ENCODE data around the gene PARD3.

PARD3 gene

DNA sequence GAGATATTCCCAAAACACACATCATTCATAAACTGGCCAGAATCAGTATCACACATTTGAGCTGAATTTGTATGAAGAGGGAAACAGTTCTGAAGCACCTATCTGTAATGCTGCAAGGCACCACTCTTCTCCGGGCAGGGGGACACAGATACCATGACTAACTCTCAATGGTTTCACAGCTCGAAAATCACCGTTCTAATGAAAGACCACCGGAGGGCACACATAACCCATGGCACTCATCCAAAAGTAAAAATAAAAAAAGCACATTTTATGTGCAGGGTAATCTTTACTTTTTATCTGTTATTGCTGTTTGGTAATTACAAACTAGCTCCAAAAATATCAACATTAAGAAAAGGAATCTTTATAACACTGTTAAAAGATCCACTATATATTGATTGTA, 137.5 kb downstream of the PARD3 start:
- H3K36me3 Mint-ChIP-seq (ENCODE audit: low read depth) = no peaks in the 10 kb centered on the region
- H3K4me3 Mint-ChIP-seq = no peak overlapping the region
- H3K9me3 Mint-ChIP-seq = no peaks in the 10 kb centered on the region
- no peak overlapping the region for H3K27ac Mint-ChIP-seq
- H3K27me3 Mint-ChIP-seq = peaks cover 6% of the 10 kb centered on the region
- no peaks in the 10 kb centered on the region for H3K4me1 Mint-ChIP-seq (ENCODE audit: low read depth)

DNA sequence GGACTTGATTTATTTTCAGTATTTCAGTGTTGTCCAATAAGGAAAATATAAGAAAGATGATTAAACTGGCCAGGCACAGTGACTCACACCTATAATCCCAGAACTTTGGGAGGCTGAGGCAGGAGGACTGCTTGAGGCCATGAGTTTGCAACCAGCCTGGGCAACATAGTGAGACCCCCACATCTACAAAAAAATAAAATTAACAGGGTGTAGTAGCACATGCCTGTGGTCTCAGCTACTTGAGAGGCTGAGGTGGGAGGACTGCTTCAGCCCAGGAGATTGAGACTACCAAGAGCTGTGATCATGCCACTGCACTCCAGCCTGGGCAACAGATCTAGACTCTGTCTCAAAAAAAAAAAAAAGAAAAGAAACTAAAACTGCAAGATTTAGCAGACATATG, 138.0 kb downstream of the PARD3 start:
- no peak overlapping the region for H3K27ac Mint-ChIP-seq
- peaks cover 6% of the 10 kb centered on the region for H3K27me3 Mint-ChIP-seq
- H3K4me3 Mint-ChIP-seq = no peak overlapping the region
- H3K36me3 Mint-ChIP-seq (ENCODE audit: low read depth) = no peaks in the 10 kb centered on the region
- no peaks in the 10 kb centered on the region for H3K9me3 Mint-ChIP-seq
- H3K4me1 Mint-ChIP-seq (ENCODE audit: low read depth) = no peaks in the 10 kb centered on the region

DNA sequence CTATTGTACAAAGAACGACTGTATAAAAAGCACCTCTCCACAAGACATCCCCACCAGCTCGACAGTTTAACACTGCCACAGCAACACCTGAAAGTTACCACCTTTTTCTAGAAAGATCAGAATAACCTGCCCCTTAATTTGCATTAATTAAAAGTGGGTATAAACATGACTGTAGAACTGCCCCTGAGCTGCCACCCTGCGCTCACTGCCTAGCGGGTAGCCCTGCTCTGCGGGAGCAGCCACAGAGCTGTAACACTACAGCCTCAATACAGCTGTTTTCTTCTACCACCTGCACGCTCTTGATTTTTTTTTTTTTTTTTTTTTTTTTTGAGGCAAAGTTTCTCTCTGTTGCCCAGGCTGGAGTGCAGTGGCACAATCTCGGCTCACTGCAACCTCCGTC, 140.9 kb downstream of the PARD3 start:
- Mint-ChIP-seq H3K36me3 (ENCODE audit: low read depth) (no peaks in the 10 kb centered on the region), H3K27me3 (peaks cover 6% of the 10 kb centered on the region), H3K4me1 (ENCODE audit: low read depth) (no peaks in the 10 kb centered on the region), H3K4me3 (no peak overlapping the region), H3K9me3 (no peaks in the 10 kb centered on the region), H3K27ac (no peak overlapping the region)

DNA sequence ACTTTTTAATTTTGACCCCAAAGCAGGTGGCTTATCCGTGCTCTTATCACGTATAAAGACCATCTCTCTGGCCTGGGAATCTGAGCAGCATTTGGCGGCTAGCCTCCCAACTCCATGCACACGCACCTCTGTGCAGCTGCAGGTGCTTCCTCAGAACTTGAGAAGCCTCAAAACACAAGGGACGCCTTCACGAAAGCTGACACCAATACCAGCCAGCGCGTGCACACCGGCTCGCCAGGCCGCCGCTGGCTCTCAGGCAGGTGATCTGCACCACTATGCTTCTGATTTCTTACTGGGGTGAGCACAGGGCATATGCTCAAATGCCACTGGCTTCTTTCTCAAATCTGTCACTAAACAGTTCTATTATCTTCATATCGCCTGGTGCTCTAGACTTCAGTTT, 145.0 kb downstream of the PARD3 start:
- peaks cover 3% of the 10 kb centered on the region for H3K27me3 Mint-ChIP-seq
- H3K4me3 Mint-ChIP-seq = no peak overlapping the region
- H3K9me3 Mint-ChIP-seq = no peaks in the 10 kb centered on the region
- H3K27ac Mint-ChIP-seq = no peak overlapping the region
- no peaks in the 10 kb centered on the region for H3K36me3 Mint-ChIP-seq (ENCODE audit: low read depth)
- H3K4me1 Mint-ChIP-seq (ENCODE audit: low read depth) = no peaks in the 10 kb centered on the region

DNA sequence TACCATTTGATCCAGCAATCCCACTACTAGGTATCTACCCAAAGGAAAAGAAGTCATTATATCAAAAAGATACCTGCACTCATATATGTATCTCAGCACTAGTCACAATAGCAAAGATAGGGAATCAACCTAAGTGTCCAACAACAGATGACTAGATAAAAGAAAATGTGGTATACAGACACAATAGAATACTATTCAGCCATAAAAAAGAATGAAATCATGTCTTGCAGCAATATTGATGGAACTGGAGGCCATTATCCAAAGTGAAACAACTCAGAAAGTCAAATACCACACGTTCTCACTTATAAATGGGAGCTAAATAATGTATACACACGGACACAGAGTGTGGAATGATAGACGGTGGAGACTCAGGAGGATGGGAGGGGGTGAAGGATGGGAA, 146.0 kb downstream of the PARD3 start:
- Mint-ChIP-seq H3K36me3 (ENCODE audit: low read depth) (no peaks in the 10 kb centered on the region), H3K4me3 (no peak overlapping the region), H3K4me1 (ENCODE audit: low read depth) (no peaks in the 10 kb centered on the region), H3K27ac (no peak overlapping the region), H3K27me3 (peaks cover under 1% of the 10 kb centered on the region), H3K9me3 (no peaks in the 10 kb centered on the region)

DNA sequence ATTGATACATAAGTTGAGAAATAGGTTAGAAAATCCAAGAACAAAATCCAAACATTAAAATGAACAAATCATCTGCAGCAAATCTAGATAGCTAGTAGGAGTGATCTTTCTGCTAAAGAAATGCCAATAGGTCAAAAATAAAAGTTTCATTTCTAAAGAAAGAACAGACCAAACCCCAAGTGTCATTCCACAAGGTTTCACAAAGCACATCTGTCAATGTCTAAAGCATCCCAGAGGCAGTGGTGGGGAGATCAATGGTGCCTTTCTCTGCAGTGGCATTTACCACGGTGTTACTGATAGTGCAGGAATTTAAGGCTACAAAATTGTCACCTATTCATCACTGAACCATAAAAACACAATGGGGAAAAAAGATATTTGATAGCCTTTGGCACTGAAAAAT, 147.9 kb downstream of the PARD3 start:
- H3K27ac Mint-ChIP-seq = no peak overlapping the region
- H3K36me3 Mint-ChIP-seq (ENCODE audit: low read depth) = no peaks in the 10 kb centered on the region
- no peaks in the 10 kb centered on the region for H3K4me1 Mint-ChIP-seq (ENCODE audit: low read depth)
- no peak overlapping the region for H3K4me3 Mint-ChIP-seq
- no peaks in the 10 kb centered on the region for H3K27me3 Mint-ChIP-seq
- no peaks in the 10 kb centered on the region for H3K9me3 Mint-ChIP-seq

DNA sequence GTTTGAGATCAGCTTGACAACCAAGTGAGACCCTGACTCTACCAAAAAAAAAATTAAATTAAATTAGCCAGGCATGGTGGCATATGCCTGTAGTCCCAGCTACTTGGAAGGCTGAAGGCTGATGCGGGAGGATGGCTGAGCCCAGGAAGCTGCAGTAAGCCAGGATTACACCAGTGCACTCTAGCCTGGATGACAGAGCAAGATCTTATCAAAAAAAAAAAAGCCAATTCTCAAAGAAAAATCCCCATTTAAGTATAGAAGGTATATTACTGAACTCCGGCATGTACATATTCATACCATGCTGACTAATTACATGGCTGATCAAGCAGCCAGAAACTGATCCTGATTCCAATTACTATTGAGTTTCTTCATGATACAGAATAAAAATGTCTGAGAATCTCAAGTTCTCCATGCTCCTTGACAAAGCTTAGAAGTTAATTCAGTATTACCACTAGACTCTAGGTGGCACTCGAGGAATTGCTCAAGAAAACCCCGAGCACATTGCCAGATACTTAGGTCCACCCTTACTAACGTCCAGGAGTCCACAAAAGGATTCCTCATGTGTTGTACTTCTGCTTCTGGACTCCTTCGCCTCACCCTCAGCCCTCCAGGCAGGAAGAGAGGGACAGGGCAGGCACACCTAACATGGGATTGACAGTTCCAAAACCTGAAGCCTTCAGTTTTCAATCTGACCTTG, 148.9 kb downstream of the PARD3 start:
- H3K4me1 Mint-ChIP-seq (ENCODE audit: low read depth) = no peaks in the 10 kb centered on the region
- no peaks in the 10 kb centered on the region for H3K27me3 Mint-ChIP-seq
- H3K9me3 Mint-ChIP-seq = no peaks in the 10 kb centered on the region
- no peak overlapping the region for H3K4me3 Mint-ChIP-seq
- H3K36me3 Mint-ChIP-seq (ENCODE audit: low read depth) = no peaks in the 10 kb centered on the region
- H3K27ac Mint-ChIP-seq = no peak overlapping the region

DNA sequence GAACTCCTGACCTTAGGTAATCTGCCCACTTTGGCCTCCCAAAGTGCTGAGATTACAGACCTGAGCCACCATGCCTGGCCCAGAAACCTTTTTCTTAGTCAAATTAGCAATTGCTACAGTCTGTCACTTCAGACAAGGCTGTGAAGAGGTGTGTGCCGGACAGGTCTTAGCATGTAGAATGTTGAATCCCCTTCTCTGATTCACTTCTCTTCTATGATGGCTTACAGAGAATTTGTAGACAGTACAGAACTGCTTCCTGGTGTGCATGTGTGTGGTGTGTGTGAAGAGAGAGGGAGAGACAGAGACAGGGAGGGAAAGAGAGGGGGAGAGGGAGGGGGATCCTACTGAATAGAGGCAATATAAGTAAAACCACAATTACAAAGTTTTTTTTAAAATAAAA, 150.4 kb downstream of the PARD3 start:
- no peaks in the 10 kb centered on the region for H3K36me3 Mint-ChIP-seq (ENCODE audit: low read depth)
- no peaks in the 10 kb centered on the region for H3K4me1 Mint-ChIP-seq (ENCODE audit: low read depth)
- no peak overlapping the region for H3K4me3 Mint-ChIP-seq
- H3K9me3 Mint-ChIP-seq = no peaks in the 10 kb centered on the region
- no peaks in the 10 kb centered on the region for H3K27me3 Mint-ChIP-seq
- H3K27ac Mint-ChIP-seq = no peak overlapping the region

DNA sequence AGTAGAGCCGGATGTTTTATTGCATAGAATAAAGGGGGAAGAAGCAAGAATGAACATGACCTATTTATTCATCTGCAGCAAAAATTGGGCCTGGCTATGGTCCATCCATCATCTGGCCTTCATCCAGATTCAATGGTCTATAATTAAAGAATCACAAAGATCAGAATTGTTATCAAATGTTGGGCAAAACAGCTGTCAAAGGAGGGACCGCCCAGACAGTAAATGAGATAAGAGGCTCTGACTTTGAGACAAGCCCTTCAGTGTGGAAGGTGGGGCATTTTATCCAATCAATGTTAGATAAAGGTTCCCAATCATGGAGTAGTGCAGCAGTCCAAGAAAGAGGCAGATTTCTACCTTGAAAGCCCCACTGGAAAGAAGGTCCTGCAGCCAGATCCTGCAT, 153.5 kb downstream of the PARD3 start:
- H3K9me3 Mint-ChIP-seq = no peaks in the 10 kb centered on the region
- no peak overlapping the region for H3K27ac Mint-ChIP-seq
- H3K27me3 Mint-ChIP-seq = no peaks in the 10 kb centered on the region
- H3K4me3 Mint-ChIP-seq = no peak overlapping the region
- no peaks in the 10 kb centered on the region for H3K4me1 Mint-ChIP-seq (ENCODE audit: low read depth)
- no peaks in the 10 kb centered on the region for H3K36me3 Mint-ChIP-seq (ENCODE audit: low read depth)

DNA sequence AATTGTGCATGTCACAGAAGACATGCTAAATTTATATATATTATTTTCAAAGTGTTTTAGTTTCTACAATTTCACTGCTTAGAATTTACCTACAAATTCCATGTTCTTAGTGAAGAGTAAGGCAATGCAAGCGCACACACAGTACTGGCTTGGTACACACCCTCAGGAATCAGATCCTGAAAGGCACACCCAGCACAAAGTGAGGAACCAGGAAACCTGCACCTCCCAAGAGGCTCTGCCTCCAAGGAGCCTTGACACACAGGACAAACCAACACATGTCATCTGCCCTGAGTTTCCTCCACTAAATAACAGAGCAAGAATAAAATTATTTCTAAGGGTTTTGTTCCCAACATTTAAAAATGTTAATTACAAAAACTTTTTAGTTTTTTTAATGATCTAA, 156.2 kb downstream of the PARD3 start:
- Mint-ChIP-seq H3K4me1 (ENCODE audit: low read depth) (no peaks in the 10 kb centered on the region), H3K4me3 (no peak overlapping the region), H3K27me3 (peaks cover 2% of the 10 kb centered on the region), H3K27ac (no peak overlapping the region), H3K9me3 (no peaks in the 10 kb centered on the region), H3K36me3 (ENCODE audit: low read depth) (no peaks in the 10 kb centered on the region)

DNA sequence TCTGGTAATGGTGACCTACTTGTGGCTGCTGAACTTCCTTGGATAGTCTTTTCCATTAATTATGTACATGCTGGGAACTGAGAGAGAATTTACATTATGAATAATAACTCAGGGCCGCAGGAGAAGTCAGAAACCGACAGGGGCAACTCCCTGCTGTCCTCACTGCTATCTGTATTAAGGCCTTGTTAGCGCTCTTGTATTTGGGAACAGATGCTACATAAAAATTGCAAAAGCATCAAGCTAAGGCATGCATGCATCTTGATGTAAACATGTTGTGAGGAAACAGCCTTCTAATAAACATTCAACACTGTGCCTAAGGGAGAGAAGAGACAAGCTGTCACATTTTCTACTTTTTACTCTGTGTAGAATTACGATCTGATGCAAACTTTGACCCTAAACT, 158.4 kb downstream of the PARD3 start:
- Mint-ChIP-seq H3K4me3 (no peak overlapping the region), H3K36me3 (ENCODE audit: low read depth) (no peaks in the 10 kb centered on the region), H3K27ac (no peak overlapping the region), H3K9me3 (no peaks in the 10 kb centered on the region), H3K27me3 (peaks cover 5% of the 10 kb centered on the region), H3K4me1 (ENCODE audit: low read depth) (no peaks in the 10 kb centered on the region)

DNA sequence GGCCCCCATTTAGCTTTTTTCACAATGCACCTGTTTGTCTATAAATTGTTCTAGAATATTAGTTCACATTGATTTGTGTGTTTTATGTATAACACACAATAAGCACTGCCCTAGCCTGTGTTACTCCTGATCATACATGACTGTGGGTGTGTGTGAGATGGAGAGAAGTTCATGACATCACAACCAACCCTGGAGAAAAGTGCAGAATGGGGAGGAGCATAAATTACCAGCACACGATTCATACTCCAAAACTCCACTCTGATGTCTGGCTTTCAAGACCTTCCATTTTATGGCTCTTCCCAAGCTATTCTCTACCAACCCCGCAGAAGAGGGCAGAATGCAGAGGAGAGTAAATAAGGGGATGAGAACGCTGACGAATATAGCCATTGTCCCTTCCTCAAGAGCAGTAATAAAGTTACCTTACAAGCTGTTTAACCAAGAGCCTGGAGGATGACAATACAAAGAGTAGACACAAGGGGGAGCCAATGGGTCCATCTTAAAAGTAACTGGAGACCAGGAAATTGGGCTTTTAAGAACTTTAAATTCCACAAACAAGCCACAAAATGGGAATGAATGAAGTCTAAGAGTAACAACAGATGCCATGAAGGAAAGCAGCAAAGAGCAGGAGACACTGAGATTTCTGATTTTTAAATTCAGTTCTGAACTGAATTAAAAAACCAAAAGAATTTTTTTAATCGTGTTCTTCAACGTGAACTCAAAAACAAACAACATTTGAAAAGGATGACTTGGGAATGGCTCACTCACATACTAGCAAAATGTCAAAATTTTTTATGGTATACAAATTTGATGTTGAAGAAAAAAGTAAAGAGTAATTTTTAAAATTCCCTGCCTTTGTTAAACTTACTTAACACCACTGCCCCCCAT, 159.6 kb downstream of the PARD3 start:
- no peaks in the 10 kb centered on the region for H3K36me3 Mint-ChIP-seq (ENCODE audit: low read depth)
- H3K4me3 Mint-ChIP-seq = no peak overlapping the region
- peaks cover 5% of the 10 kb centered on the region for H3K27me3 Mint-ChIP-seq
- H3K9me3 Mint-ChIP-seq = no peaks in the 10 kb centered on the region
- no peaks in the 10 kb centered on the region for H3K4me1 Mint-ChIP-seq (ENCODE audit: low read depth)
- H3K27ac Mint-ChIP-seq = no peak overlapping the region

DNA sequence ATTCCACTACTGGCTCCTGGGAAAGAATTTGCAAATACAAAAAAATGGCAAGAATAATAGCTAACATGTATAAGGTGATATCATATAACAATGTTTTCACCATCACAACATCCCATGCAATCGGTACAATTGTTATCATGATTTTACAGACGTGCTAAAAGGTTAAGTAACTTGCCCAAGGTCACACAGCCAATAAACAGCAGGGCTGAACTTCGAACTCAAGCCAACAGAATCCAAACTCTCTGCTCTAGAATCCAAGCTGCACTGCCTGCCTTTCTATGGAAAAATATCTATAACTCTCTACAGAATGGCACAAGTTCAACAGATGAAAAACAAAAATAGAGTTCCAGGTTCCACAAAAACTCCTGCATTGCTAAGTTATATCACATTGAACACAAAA, 160.9 kb downstream of the PARD3 start:
- Mint-ChIP-seq H3K36me3 (ENCODE audit: low read depth) (no peaks in the 10 kb centered on the region), H3K27me3 (peaks cover 5% of the 10 kb centered on the region)

DNA sequence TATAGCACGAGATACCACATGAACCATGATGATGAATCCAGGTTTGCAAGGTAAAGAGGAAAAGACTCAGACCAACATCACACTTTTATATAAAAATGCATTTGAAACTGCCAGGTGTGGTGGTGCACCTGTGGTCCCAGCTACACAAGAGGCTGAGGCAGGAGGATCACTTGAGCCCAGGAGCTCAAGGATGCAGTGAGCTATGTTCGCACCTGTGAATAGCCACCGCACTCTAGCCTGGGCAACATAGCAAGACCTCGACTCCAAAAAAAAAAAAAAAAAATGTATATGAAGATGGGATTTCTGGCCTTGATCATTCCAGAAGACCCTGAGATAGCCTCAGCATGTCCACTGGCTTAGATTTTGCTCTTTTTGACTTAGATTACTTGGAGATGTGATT, 161.6 kb downstream of the PARD3 start:
- Mint-ChIP-seq H3K4me1 (ENCODE audit: low read depth) (no peaks in the 10 kb centered on the region), H3K4me3 (no peak overlapping the region), H3K27ac (no peak overlapping the region), H3K27me3 (peaks cover 5% of the 10 kb centered on the region), H3K36me3 (ENCODE audit: low read depth) (no peaks in the 10 kb centered on the region), H3K9me3 (no peaks in the 10 kb centered on the region)

More for the DNA sequence above, 160.9 kb downstream of the PARD3 start:
- Mint-ChIP-seq H3K4me3 (no peak overlapping the region), H3K9me3 (no peaks in the 10 kb centered on the region), H3K27ac (no peak overlapping the region), H3K4me1 (ENCODE audit: low read depth) (no peaks in the 10 kb centered on the region)

DNA sequence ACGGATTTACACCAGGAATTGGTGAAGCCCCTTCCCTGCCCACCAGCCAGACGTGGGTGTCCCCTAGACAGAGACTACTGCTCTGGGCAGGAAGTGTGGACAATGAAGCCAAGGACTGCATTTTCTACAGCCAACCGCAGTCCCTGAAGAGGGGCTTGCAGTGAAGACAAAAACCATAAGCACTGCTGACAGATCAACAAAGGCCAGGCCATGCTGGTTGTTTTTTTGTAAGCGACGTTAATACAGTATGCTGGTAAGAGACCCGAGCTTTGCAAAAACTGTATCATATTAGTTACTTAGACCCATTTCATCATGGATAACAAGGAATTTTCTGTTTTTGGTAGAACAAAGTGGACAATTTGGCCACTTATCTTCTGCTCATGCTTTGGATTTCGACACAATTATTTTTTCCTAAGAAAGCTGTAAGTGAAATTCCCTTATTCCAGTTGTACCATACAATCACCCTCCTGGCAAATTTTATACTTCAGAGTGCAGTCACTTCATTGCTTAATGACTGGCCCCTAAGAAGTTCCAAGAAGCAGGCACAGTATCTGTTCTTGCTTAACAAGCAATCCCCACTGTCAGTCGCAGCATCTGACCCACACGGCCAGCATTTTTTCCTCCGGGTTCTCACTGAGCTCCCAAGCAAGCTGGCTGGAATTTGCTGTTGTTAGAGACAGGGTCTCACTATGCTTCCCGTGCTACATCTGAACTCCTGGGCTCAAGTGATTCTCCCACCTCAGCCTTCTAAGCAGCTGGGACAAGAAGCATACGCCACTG, 163.5 kb downstream of the PARD3 start:
- Mint-ChIP-seq H3K9me3 (no peaks in the 10 kb centered on the region), H3K4me3 (no peak overlapping the region), H3K36me3 (ENCODE audit: low read depth) (no peaks in the 10 kb centered on the region), H3K27ac (no peak overlapping the region), H3K27me3 (peaks cover 5% of the 10 kb centered on the region), H3K4me1 (ENCODE audit: low read depth) (no peaks in the 10 kb centered on the region)
